Suprapubic skin (tissue), 4 donors: Measurements from ENCODE around the gene TFB2M. TPM values are rescaled to one million over a fixed set of nuclear protein-coding genes. Genes with fewer than 3 reads are reported as not detected.

ENCODE experiments used
- DNase-seq, 2 donors: peaks; one replicate each; pipeline ENCODE4 v3.0.0-alpha.2; 2019; ENCODE audit warnings: low spot score in 2 of 2
- H3K27ac ChIP-seq: fragments of 200-600 bp; sonication (generic); one replicate; pipeline ENCODE4 v1.5.1; 2019
- H3K27me3 ChIP-seq: fragments of 200-600 bp; sonication (generic); one replicate; pipeline ENCODE4 v1.5.1; 2019
- H3K36me3 ChIP-seq: fragments of 200-600 bp; sonication (generic); one replicate; pipeline ENCODE4 v1.5.1; 2019
- H3K4me1 ChIP-seq: fragments of 200-600 bp; sonication (generic); one replicate; pipeline ENCODE4 v1.5.1; 2019
- H3K4me3 ChIP-seq: fragments of 200-600 bp; sonication (generic); one replicate; pipeline ENCODE4 v1.5.1; 2019; ENCODE audit warnings: mild to moderate bottlenecking
- H3K9me3 ChIP-seq: fragments of 200-600 bp; sonication (generic); one replicate; pipeline ENCODE4 v1.5.1; 2019
- CTCF ChIP-seq, 2 donors: fragments of 200-600 bp in 1 of 2; fragments of 450-650 bp in 1 of 2; sonication (generic) in 1 of 2; IDR thresholded peaks; one replicate each; pipeline ENCODE4 v1.5.1; 2016 to 2019; ENCODE audit warnings: antibody characterized with exemption in 2 of 2, mild to moderate bottlenecking in 1 of 2, moderate library complexity in 1 of 2
- EP300 ChIP-seq: sonication (generic); formaldehyde crosslinking; IDR thresholded peaks from one replicate; pipeline ENCODE4 v1.6.1; 2017; ENCODE audit warnings: antibody characterized with exemption
- POLR2A ChIP-seq, 2 donors: fragments of 450-650 bp; IDR thresholded peaks; one replicate each; pipeline ENCODE4 v1.6.1; 2017; ENCODE audit warnings: antibody characterized with exemption in 2 of 2, mild to moderate bottlenecking in 2 of 2, moderate library complexity in 2 of 2
- POLR2AphosphoS5 ChIP-seq, 3 donors: sonication (generic); formaldehyde crosslinking; IDR thresholded peaks; one replicate each; pipeline ENCODE4 v1.6.1; 2017; ENCODE audit warnings: antibody characterized with exemption in 3 of 3
- WGBS: methylation state at CpG from one replicate; pipeline ENCODE4 v1.1.5; 2018; 5-methylcytosine and 5-hydroxymethylcytosine counted together
- total RNA-seq, 4 donors: library from RNA; depleted of rRNA; stranded (reverse); fragments of >200 nt; gene quantifications; one replicate each; pipeline ENCODE4 v1.1.0, GENCODE V29; 2016

TFB2M gene
- total RNA-seq, 4 donors from 2014 or later = 9.9 to 15.0 (median 12.1) TPM

- 89% methylated on average over 3 of the region's 3 CpGs for WGBS
- no peak overlapping the region for H3K4me3 ChIP-seq
- H3K4me1 ChIP-seq = peaks cover 18% of the 10 kb centered on the region
- TF ChIP-seq POLR2AphosphoS5 (IDR thresholded peaks at IDR 0.05) = no peak
- TF ChIP-seq EP300 = no peak
- TF ChIP-seq CTCF (IDR thresholded peaks at IDR 0.05) = no peak
- TF ChIP-seq POLR2A (IDR thresholded peaks at IDR 0.05) = no peak
- no peak for DNase-seq
- no peak overlapping the region for H3K27ac ChIP-seq
- no peaks in the 10 kb centered on the region for H3K27me3 ChIP-seq
- no peaks in the 10 kb centered on the region for H3K9me3 ChIP-seq
- no peaks in the 10 kb centered on the region for H3K36me3 ChIP-seq
Measured at GRCh38 chr1:246602194-246602593, 36.1 kb upstream of the TFB2M start.

- WGBS = 52% methylated on average over 2 of the region's 2 CpGs
- no peaks in the 10 kb centered on the region for H3K27me3 ChIP-seq
- H3K9me3 ChIP-seq = no peaks in the 10 kb centered on the region
- DNase-seq = no peak
- no peak overlapping the region for H3K4me3 ChIP-seq
- TF ChIP-seq CTCF (IDR thresholded peaks at IDR 0.05) = no peak
- peaks cover 30% of the 10 kb centered on the region for H3K4me1 ChIP-seq
- H3K36me3 ChIP-seq = no peaks in the 10 kb centered on the region
- no peak overlapping the region for H3K27ac ChIP-seq
Measured at GRCh38 chr1:246600579-246600978, 34.5 kb upstream of the TFB2M start.

DNA sequence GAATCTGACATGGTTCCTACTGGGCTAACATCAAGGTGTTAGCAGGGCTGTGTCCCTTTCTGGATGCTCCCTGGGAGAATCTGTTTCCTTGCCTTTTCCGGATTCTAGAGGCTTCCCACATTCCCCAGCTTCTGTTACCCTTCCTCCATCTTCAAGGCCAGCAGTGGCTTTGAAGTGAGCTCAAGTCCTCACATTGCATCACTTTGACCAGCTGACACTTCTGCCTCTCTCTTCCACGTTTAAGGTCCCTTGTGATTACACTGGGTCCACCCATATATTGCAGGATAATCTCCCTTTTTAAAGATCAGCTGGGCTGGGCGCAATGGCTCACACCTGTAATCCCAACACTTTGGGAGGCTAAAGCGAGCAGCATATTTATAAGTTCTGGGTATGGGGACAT is 33.3 kb upstream of the TFB2M start:
- no peak for DNase-seq
- peaks cover 41% of the 10 kb centered on the region for H3K4me1 ChIP-seq
- 81% methylated on average over 4 of the region's 4 CpGs for WGBS
- H3K9me3 ChIP-seq = no peaks in the 10 kb centered on the region
- no peak overlapping the region for H3K4me3 ChIP-seq
- H3K27me3 ChIP-seq = no peaks in the 10 kb centered on the region
- no peak overlapping the region for H3K27ac ChIP-seq
- no peaks in the 10 kb centered on the region for H3K36me3 ChIP-seq
- TF ChIP-seq POLR2AphosphoS5 (IDR thresholded peaks at IDR 0.05) (no peak), CTCF (IDR thresholded peaks at IDR 0.05) (no peak), POLR2A (IDR thresholded peaks at IDR 0.05) (no peak), EP300 (no peak)

GRCh38 chr1:246597971-246598370 is 31.9 kb upstream of the TFB2M start:
- TF ChIP-seq EP300 = no peak
- TF ChIP-seq CTCF (IDR thresholded peaks at IDR 0.05) = no peak
- no peak for TF ChIP-seq POLR2A (IDR thresholded peaks at IDR 0.05)
- no peak for TF ChIP-seq POLR2AphosphoS5 (IDR thresholded peaks at IDR 0.05)
- no peaks in the 10 kb centered on the region for H3K9me3 ChIP-seq
- H3K4me3 ChIP-seq = no peak overlapping the region
- H3K27me3 ChIP-seq = no peaks in the 10 kb centered on the region
- 95% methylated on average over 7 of the region's 7 CpGs for WGBS
- peak overlapping the region; percentile 26 for H3K27ac ChIP-seq
- no peak for DNase-seq
- H3K4me1 ChIP-seq = peaks cover 51% of the 10 kb centered on the region
- no peaks in the 10 kb centered on the region for H3K36me3 ChIP-seq

- no peaks in the 10 kb centered on the region for H3K9me3 ChIP-seq
- DNase-seq = peak in 1 of 2 donors; percentile 70
- H3K4me3 ChIP-seq = no peak overlapping the region
- WGBS = 46% methylated on average over 5 of the region's 5 CpGs
- H3K4me1 ChIP-seq = peaks cover 51% of the 10 kb centered on the region
- H3K27me3 ChIP-seq = no peaks in the 10 kb centered on the region
- peaks cover under 1% of the 10 kb centered on the region for H3K36me3 ChIP-seq
- H3K27ac ChIP-seq = peak overlapping the region; percentile 26
- TF ChIP-seq POLR2A (IDR thresholded peaks at IDR 0.05) (no peak), CTCF (IDR thresholded peaks at IDR 0.05) (no peak), POLR2AphosphoS5 (IDR thresholded peaks at IDR 0.05) (peak in 2 of 3 donors; percentile 40), EP300 (no peak)
Measured at GRCh38 chr1:246597340-246597739, 31.3 kb upstream of the TFB2M start.
